Caco-2 (cell line): ENCODE measurements around the gene SARS2. TPM values are rescaled to one million over a fixed set of nuclear protein-coding genes. Genes with fewer than 3 reads are reported as not detected.

Experiments
- BruUV-seq: library from RNA; stranded (reverse); fragments of 400-500 nt; replicated peaks from 2 replicates; lab custom pipeline; 2021; lab: Mats Ljungman, UMichigan
- CTCF ChIA-PET: fragments of 300-600 bp; sonication (Branson Sonifier 250); formaldehyde crosslinking; loops from one replicate; lab custom pipeline; 2022; ENCODE audit warnings: antibody characterized with exemption; lab: Charles Lee
- POLR2A ChIA-PET: fragments of 300-600 bp; sonication (Branson Sonifier 250); formaldehyde crosslinking; loops from one replicate; lab custom pipeline; 2022; ENCODE audit warnings: antibody characterized with exemption; lab: Charles Lee
- DNase-seq, 2 experiments: peaks; one replicate each; pipeline versions ENCODE4 v3.0.0 to v3.0.0-alpha.2; 2020 to 2022
- H3K27me3 ChIP-seq: replicated peaks from 2 replicates; pipeline ENCODE4 v1.6.0; 2011; ENCODE audit warnings: low read length; ENCODE audit not compliant: control insufficient read depth, insufficient read depth
- H3K36me3 ChIP-seq: 2 replicates; pipeline ENCODE4 v1.5.1; 2011; ENCODE audit warnings: low read length; ENCODE audit not compliant: control insufficient read depth, insufficient read depth
- H3K4me1 ChIP-seq: fragments of 250-450 bp; sonication (Bioruptor Pico); 2 replicates; pipeline ENCODE4 v1.5.1; 2020; ENCODE audit warnings: mild to moderate bottlenecking
- H3K4me3 ChIP-seq: 2 replicates; pipeline ENCODE4 v1.5.1; 2011; ENCODE audit warnings: low read depth, mild to moderate bottlenecking, control low read depth, low read length
- H3K9me3 ChIP-seq: fragments of 250-450 bp; sonication (Bioruptor Pico); 2 replicates; pipeline ENCODE4 v1.5.1; 2020; ENCODE audit warnings: mild to moderate bottlenecking, moderate library complexity
- H3K27ac Mint-ChIP-seq: one replicate; pipeline ENCODE4 v1.8.0; 2022; ENCODE audit warnings: mixed read lengths; ENCODE audit not compliant: unreplicated experiment
- H3K27me3 Mint-ChIP-seq: one replicate; pipeline ENCODE4 v1.8.0; 2022; ENCODE audit warnings: mixed read lengths; ENCODE audit not compliant: insufficient read depth, unreplicated experiment
- H3K36me3 Mint-ChIP-seq: one replicate; pipeline ENCODE4 v1.8.0; 2022; ENCODE audit warnings: mild to moderate bottlenecking, mixed read lengths; ENCODE audit not compliant: insufficient read depth, unreplicated experiment
- H3K4me1 Mint-ChIP-seq: one replicate; pipeline ENCODE4 v1.8.0; 2022; ENCODE audit warnings: low read depth, mixed read lengths; ENCODE audit not compliant: unreplicated experiment
- H3K4me3 Mint-ChIP-seq: one replicate; pipeline ENCODE4 v1.8.0; 2022; ENCODE audit warnings: mild to moderate bottlenecking, moderate library complexity, mixed read lengths; ENCODE audit not compliant: unreplicated experiment
- H3K9me3 Mint-ChIP-seq: one replicate; pipeline ENCODE4 v1.8.0; 2022; ENCODE audit warnings: mixed read lengths; ENCODE audit not compliant: unreplicated experiment
- intact Hi-C: fragments of 100-400 bp; cut with micrococcal nuclease; formaldehyde crosslinking; loops from one replicate; pipeline ENCODE4 v1.10.0; 2022; ENCODE audit not compliant: unreplicated experiment
- total RNA-seq: library from RNA; stranded (reverse); gene quantifications from 2 replicates; pipeline ENCODE4 v1.2.3, GENCODE V29; 2022
- TF ChIP-seq, protein P1 (sequence below), 2 experiments: fragments of 200-600 bp in 1 of 2; IDR thresholded peaks; 1 replicate in 1 of 2; 2 replicates in 1 of 2; pipeline versions ENCODE4 v1.5.1 to v1.8.0; 2011 to 2022; ENCODE audit warnings: antibody characterized with exemption in 1 of 2, control low read depth in 1 of 2, inconsistent platforms in 1 of 2, low read depth in 1 of 2, low read length in 1 of 2, mild to moderate bottlenecking in 1 of 2, moderate library complexity in 1 of 2; ENCODE audit not compliant: insufficient read depth in 1 of 2, severe bottlenecking in 1 of 2, unreplicated experiment in 1 of 2

The SARS2 gene
- total RNA-seq, 1 experiment from 2014 or later: 66.6 TPM

DNA sequence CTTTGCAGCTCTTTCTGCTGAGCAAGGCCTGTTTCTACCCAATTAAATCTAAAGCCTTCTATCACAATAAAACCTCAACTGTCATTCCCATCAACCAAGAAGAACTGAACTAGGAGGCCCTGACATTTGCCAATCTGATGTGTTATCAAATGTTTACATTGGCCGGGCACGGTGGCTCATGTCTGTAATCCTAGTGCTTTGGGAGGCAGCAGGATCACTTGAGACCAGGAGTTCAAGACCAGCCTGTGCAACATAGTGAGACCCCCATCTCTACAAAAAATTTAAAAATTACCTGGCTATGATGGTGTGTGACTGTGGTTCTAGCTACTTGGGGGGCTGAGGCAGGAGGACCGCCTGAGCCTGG, 47.7 kb upstream of the SARS2 start:
- peaks cover 13% of the 10 kb centered on the region for H3K9me3 ChIP-seq
- Mint-ChIP-seq H3K9me3 (peaks cover 11% of the 10 kb centered on the region), H3K4me1 (no peaks in the 10 kb centered on the region), H3K4me3 (no peak overlapping the region), H3K27me3 (no peaks in the 10 kb centered on the region), H3K27ac (no peak overlapping the region), H3K36me3 (peaks cover 27% of the 10 kb centered on the region)
- no peak for DNase-seq
- ChIA-PET CTCF (no interaction called here), POLR2A (no interaction called here)
- intact Hi-C loops: no loop called here
- BruUV-seq: no TSS peak
- H3K27me3 ChIP-seq: no peaks in the 10 kb centered on the region
- no peaks in the 10 kb centered on the region for H3K36me3 ChIP-seq
- no peak overlapping the region for H3K4me3 ChIP-seq
- TF ChIP-seq, protein P1, sequence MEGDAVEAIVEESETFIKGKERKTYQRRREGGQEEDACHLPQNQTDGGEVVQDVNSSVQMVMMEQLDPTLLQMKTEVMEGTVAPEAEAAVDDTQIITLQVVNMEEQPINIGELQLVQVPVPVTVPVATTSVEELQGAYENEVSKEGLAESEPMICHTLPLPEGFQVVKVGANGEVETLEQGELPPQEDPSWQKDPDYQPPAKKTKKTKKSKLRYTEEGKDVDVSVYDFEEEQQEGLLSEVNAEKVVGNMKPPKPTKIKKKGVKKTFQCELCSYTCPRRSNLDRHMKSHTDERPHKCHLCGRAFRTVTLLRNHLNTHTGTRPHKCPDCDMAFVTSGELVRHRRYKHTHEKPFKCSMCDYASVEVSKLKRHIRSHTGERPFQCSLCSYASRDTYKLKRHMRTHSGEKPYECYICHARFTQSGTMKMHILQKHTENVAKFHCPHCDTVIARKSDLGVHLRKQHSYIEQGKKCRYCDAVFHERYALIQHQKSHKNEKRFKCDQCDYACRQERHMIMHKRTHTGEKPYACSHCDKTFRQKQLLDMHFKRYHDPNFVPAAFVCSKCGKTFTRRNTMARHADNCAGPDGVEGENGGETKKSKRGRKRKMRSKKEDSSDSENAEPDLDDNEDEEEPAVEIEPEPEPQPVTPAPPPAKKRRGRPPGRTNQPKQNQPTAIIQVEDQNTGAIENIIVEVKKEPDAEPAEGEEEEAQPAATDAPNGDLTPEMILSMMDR (IDR thresholded peaks at IDR 0.05; ENCODE audit: insufficient read depth in 1 of 2, low read depth in 1 of 2, low read length in 1 of 2, severe bottlenecking in 1 of 2, unreplicated experiment in 1 of 2): no peak
- H3K4me1 ChIP-seq: peaks cover 15% of the 10 kb centered on the region

DNA sequence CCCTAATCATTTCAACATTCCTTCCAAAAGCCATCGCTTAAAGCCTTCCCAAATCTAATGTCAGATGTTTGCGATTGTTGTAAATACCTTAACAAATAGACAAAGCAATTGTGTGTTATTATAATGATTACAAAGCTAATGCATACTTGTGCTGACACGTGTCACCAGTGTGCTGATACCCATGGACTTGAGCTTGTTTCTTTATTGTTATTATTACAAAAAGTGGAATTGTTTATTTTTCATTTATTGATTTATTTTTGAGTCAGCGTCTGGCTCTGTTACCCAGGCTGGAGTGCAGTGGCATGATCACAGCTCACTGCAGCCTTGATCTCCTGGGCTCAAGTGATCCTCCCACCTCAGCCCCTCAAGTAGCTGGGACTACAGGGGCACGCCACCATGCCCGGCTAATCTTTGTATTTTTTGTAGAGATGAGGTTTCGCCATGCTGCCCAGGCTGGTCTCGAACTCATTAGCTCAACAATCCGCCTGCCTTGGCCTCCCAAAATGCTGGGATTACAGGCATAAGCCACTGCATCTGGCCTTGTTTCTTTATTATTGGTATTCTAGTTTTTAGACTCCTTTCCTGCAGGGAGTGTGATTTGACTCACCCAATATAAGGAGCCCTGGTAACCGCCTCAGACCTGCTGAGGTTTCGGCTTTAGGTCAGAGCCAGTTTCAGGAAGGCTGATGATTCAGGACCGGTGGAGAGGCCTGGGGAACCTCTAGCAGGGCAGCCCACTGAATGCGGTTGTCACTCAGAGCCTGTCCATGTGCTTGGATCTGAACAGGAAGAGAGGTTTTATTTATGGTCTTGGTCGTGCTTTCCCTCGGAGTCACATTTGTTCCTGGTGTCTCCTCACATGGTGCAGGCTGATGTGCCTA, 47.1 kb upstream of the SARS2 start:
- no TSS peak for BruUV-seq
- Mint-ChIP-seq H3K27me3 (no peaks in the 10 kb centered on the region), H3K9me3 (peaks cover 11% of the 10 kb centered on the region), H3K36me3 (peaks cover 27% of the 10 kb centered on the region), H3K4me1 (no peaks in the 10 kb centered on the region), H3K27ac (no peak overlapping the region), H3K4me3 (peak overlapping the region; percentile 100)
- H3K4me3 ChIP-seq: no peak overlapping the region
- intact Hi-C loops: no loop called here
- H3K9me3 ChIP-seq: peaks cover 13% of the 10 kb centered on the region
- ChIA-PET CTCF (interaction anchor here (2.0 kb wide), 1 partner anchor 61 kb away, joined by 9 read pairs; no protein-coding TSS in a partner anchor), POLR2A (no interaction called here)
- peaks cover 15% of the 10 kb centered on the region for H3K4me1 ChIP-seq
- H3K27me3 ChIP-seq: no peaks in the 10 kb centered on the region
- TF ChIP-seq, protein P1 (IDR thresholded peaks at IDR 0.05; ENCODE audit: insufficient read depth in 1 of 2, low read depth in 1 of 2, low read length in 1 of 2, severe bottlenecking in 1 of 2, unreplicated experiment in 1 of 2): no peak
- DNase-seq: no peak
- no peaks in the 10 kb centered on the region for H3K36me3 ChIP-seq

DNA sequence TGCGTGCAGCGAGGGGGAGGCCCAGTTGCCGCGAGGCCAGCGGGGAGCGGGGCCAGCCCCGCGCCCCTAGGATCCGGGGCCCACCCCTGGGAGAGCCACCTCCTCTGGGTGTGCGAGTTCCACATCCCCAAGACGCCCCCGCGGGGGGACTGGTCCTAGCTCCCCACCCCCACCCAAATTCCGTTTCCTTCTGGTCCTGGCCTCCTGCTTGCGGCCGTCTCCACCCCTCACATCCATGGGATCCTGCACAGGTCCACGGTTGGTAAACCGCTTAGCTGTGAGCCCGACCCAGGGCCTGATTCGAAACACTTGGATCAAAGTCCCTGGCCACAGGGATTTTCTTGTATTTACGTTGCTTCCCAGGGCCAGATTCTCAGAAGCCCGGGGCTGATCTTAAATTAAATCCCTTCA, 45.3 kb upstream of the SARS2 start:
- Histone ChIP-seq H3K9me3 (peaks cover 12% of the 10 kb centered on the region), H3K4me3 (peak overlapping the region; percentile 63), H3K27me3 (no peaks in the 10 kb centered on the region), H3K4me1 (peaks cover 15% of the 10 kb centered on the region), H3K36me3 (no peaks in the 10 kb centered on the region; the same call in 1 of the 2 replicates)
- TF ChIP-seq, protein P1 (IDR thresholded peaks at IDR 0.05; ENCODE audit: insufficient read depth in 1 of 2, low read depth in 1 of 2, low read length in 1 of 2, severe bottlenecking in 1 of 2, unreplicated experiment in 1 of 2): no peak
- CTCF ChIA-PET: interaction anchor here (0.5 to 2.4 kb wide), 21 partner anchors 9 to 598 kb away, joined by 3 to 15 read pairs (median 5); partner anchors contain the start of genes FAM98C, MRPS12, SAMD4B and SARS2
- H3K36me3 Mint-ChIP-seq: peaks cover 34% of the 10 kb centered on the region
- peak overlapping the region; percentile 100 for H3K4me3 Mint-ChIP-seq
- H3K27ac Mint-ChIP-seq: peak overlapping the region; percentile 92
- no TSS peak for BruUV-seq
- POLR2A ChIA-PET: interaction anchor here (0.7 to 1.3 kb wide), 4 partner anchors 14 to 237 kb away, joined by 5 to 14 read pairs (median 8); partner anchors contain the start of gene MRPS12
- DNase-seq: peak; percentile 69 to 77
- H3K9me3 Mint-ChIP-seq: peaks cover 9% of the 10 kb centered on the region
- intact Hi-C loops: loop anchor here (1.0 kb wide), 2 partner anchors 14 to 55 kb away; no protein-coding TSS in a partner anchor
- H3K27me3 Mint-ChIP-seq: no peaks in the 10 kb centered on the region
- no peaks in the 10 kb centered on the region for H3K4me1 Mint-ChIP-seq
